Fibroblast of upper back skin (primary cell): ENCODE data around the gene APBA3.
"Not testable (repeated sequence)": the region's sequence is repeated elsewhere in the genome, so short reads cannot be mapped to it uniquely, and the experiment has no call there.

ENCODE experiments used
- DNase-seq: peaks from one replicate; pipeline ENCODE4 v3.0.0-alpha.2; 2013

APBA3 gene

GRCh38 chr19:3770136-3770999 is 8.9 kb upstream of the APBA3 start:
- no peak for DNase-seq

- DNase-seq: no peak
Measured at GRCh38 chr19:3769494-3769893, 8.0 kb upstream of the APBA3 start.

- DNase-seq: no peak
Measured at GRCh38 chr19:3768748-3769099, 7.2 kb upstream of the APBA3 start.

GRCh38 chr19:3768015-3768747 is 6.7 kb upstream of the APBA3 start:
- DNase-seq: no peak

- DNase-seq: no peak
Measured at GRCh38 chr19:3767050-3767449, 5.6 kb upstream of the APBA3 start.

- DNase-seq: no peak
Measured at GRCh38 chr19:3766520-3766919, 5.0 kb upstream of the APBA3 start.

- DNase-seq: not testable (repeated sequence)
Measured at GRCh38 chr19:3765757-3766156, 4.3 kb upstream of the APBA3 start.

- DNase-seq: no peak
Measured at GRCh38 chr19:3765121-3765520, 3.6 kb upstream of the APBA3 start.

GRCh38 chr19:3762501-3763459 is 1.3 kb upstream of the APBA3 start, which contains the start of gene MRPL54:
TSS of gene MRPL54 (plus strand) at chr19:3762682. CDS start at chr19:3762701, 19 bp downstream.
- peak; percentile 99 for DNase-seq

GRCh38 chr19:3762130-3762473 is 610 bp upstream of the APBA3 start:
- no peak for DNase-seq

- peak; percentile 5 for DNase-seq
Measured at GRCh38 chr19:3760871-3761361, 576 bp downstream of the APBA3 start.

- DNase-seq: no peak
Measured at GRCh38 chr19:3759482-3760254, 1.8 kb downstream of the APBA3 start.

GRCh38 chr19:3758297-3758696 is 3.2 kb downstream of the APBA3 start:
- DNase-seq: not testable (repeated sequence)

- DNase-seq: not testable (repeated sequence)
Measured at GRCh38 chr19:3757705-3758104, 3.8 kb downstream of the APBA3 start.

- no peak for DNase-seq
Measured at GRCh38 chr19:3753631-3754410, 7.7 kb downstream of the APBA3 start.

GRCh38 chr19:3752492-3752891 is 9.0 kb downstream of the APBA3 start:
- no peak for DNase-seq

GRCh38 chr19:3751236-3751635 is 10.3 kb downstream of the APBA3 start:
- DNase-seq: no peak

- DNase-seq: no peak
Measured at GRCh38 chr19:3750211-3750610, 11.3 kb downstream of the APBA3 start.

GRCh38 chr19:3748965-3749364 is 12.5 kb downstream of the APBA3 start:
- no peak for DNase-seq

GRCh38 chr19:3746371-3747056 is 15.0 kb downstream of the APBA3 start:
- DNase-seq: no peak
